ENCODE measurements around the gene PAPSS2. TPM values are rescaled to one million over a fixed set of nuclear protein-coding genes. Genes with fewer than 3 reads are reported as not detected.

Gene PAPSS2
- 44.0 and 77.2 TPM in 2 replicates for total RNA-seq

GRCh38 chr10:87659571-87660483, at the start of gene PAPSS2:
Gene PAPSS2 (plus strand): TSS chr10:87659878. CDS start chr10:87659982, 104 bp downstream.

Other genes starting within 250 kb of the PAPSS2 start
- gene MINPP1, start 155.0 kb upstream of the PAPSS2 start, total RNA-seq: 45.9 and 63.6 TPM in 2 replicates
- 26.2 and 33.7 TPM in 2 replicates for gene ATAD1, start 158.3 kb downstream of the PAPSS2 start, total RNA-seq
- gene KLLN, start 203.7 kb downstream of the PAPSS2 start, total RNA-seq: 0.78 and 0.88 TPM in 2 replicates
- 52.5 and 73.9 TPM in 2 replicates for gene PTEN, start 203.7 kb downstream of the PAPSS2 start, total RNA-seq